Loucy (cell line): ENCODE measurements around the gene SNAP25.

Source experiments
- H2AFZ ChIP-seq: fragments of 200-600 bp; sonication (generic); 2 replicates; pipeline ENCODE4 v1.6.0; 2016; ENCODE audit warnings: antibody characterized with exemption, mild to moderate bottlenecking, low read length, moderate library complexity
- H3F3A ChIP-seq: fragments of 200-600 bp; 2 replicates; pipeline ENCODE4 v1.6.0; 2016; ENCODE audit warnings: antibody characterized with exemption, low read depth, mild to moderate bottlenecking
- H3K27me3 ChIP-seq: fragments of 200-600 bp; sonication (generic); 2 replicates; pipeline ENCODE4 v1.6.1; 2014; ENCODE audit warnings: low read length, mild to moderate bottlenecking; ENCODE audit not compliant: insufficient read depth, poor library complexity, severe bottlenecking
- H3K36me3 ChIP-seq: fragments of 200-600 bp; sonication (generic); 2 replicates; pipeline ENCODE4 v1.6.1; 2016; ENCODE audit warnings: low read length; ENCODE audit not compliant: insufficient read depth
- H3K4me1 ChIP-seq: fragments of 200-600 bp; sonication (generic); 2 replicates; pipeline ENCODE4 v1.5.1; 2014; ENCODE audit warnings: low read length, mild to moderate bottlenecking; ENCODE audit not compliant: insufficient read depth, poor library complexity, severe bottlenecking
- H3K4me2 ChIP-seq: fragments of 200-600 bp; sonication (generic); 2 replicates; pipeline ENCODE4 v1.6.0; 2014; ENCODE audit warnings: antibody characterized with exemption, low read length, low read depth, mild to moderate bottlenecking; ENCODE audit not compliant: poor library complexity, severe bottlenecking
- H3K4me3 ChIP-seq: fragments of 200-600 bp; sonication (generic); 2 replicates; pipeline ENCODE4 v1.5.1; 2014; ENCODE audit warnings: low read length, mild to moderate bottlenecking, mixed read lengths; ENCODE audit not compliant: poor library complexity, severe bottlenecking
- H3K79me2 ChIP-seq: fragments of 200-600 bp; sonication (generic); 2 replicates; pipeline ENCODE4 v1.6.1; 2014; ENCODE audit warnings: low read length; ENCODE audit not compliant: insufficient read depth
- H3K9ac ChIP-seq: fragments of 200-600 bp; sonication (generic); 2 replicates; pipeline ENCODE4 v1.6.0; 2014; ENCODE audit warnings: mild to moderate bottlenecking, low read depth, low read length, moderate library complexity; ENCODE audit not compliant: poor library complexity, severe bottlenecking
- H3K9me2 ChIP-seq: fragments of 200-600 bp; sonication (generic); replicated peaks from 2 replicates; pipeline ENCODE4 v1.6.1; 2016; ENCODE audit warnings: low read depth, low read length, mixed read lengths
- H3K9me3 ChIP-seq: fragments of 200-600 bp; sonication (generic); 2 replicates; pipeline ENCODE4 v1.6.1; 2014; ENCODE audit warnings: mild to moderate bottlenecking, antibody characterized with exemption, low read length, low read depth; ENCODE audit not compliant: insufficient read depth
- H4K20me1 ChIP-seq: fragments of 200-600 bp; sonication (generic); 2 replicates; pipeline ENCODE4 v1.6.0; 2014; ENCODE audit warnings: antibody characterized with exemption, low read length, mild to moderate bottlenecking; ENCODE audit not compliant: insufficient read depth, poor library complexity, severe bottlenecking
- CTCF ChIP-seq: fragments of 200-600 bp; sonication (generic); conservative IDR thresholded peaks from 2 replicates; pipeline ENCODE4 v1.5.1; 2014; ENCODE audit warnings: mild to moderate bottlenecking, antibody characterized with exemption, low read length
- EZH2phosphoT487 ChIP-seq: fragments of 200-600 bp; IDR thresholded peaks from 2 replicates; pipeline ENCODE4 v1.6.1; 2018; ENCODE audit warnings: antibody characterized with exemption, mild to moderate bottlenecking, moderate library complexity, borderline replicate concordance

Gene SNAP25

GRCh38 chr20:10242166-10242565, 23.5 kb downstream of the SNAP25 start:
- Histone ChIP-seq H3K27me3 (no peaks in the 10 kb centered on the region), H2AFZ (no peak overlapping the region), H3F3A (no peaks in the 10 kb centered on the region), H3K4me2 (no peak overlapping the region), H3K79me2 (no peaks in the 10 kb centered on the region), H3K4me1 (no peaks in the 10 kb centered on the region), H3K4me3 (no peak overlapping the region), H4K20me1 (no peaks in the 10 kb centered on the region), H3K9me3 (no peaks in the 10 kb centered on the region), H3K36me3 (no peaks in the 10 kb centered on the region), H3K9ac (no peak overlapping the region), H3K9me2 (no peaks in the 10 kb centered on the region)
- no peak for TF ChIP-seq CTCF
- TF ChIP-seq EZH2phosphoT487, result no peak

GRCh38 chr20:10247440-10247839, 28.8 kb downstream of the SNAP25 start:
- Histone ChIP-seq H3K9me3 (no peaks in the 10 kb centered on the region), H3F3A (no peaks in the 10 kb centered on the region), H3K9ac (no peak overlapping the region), H3K9me2 (no peaks in the 10 kb centered on the region), H3K27me3 (no peaks in the 10 kb centered on the region), H3K4me2 (no peak overlapping the region), H2AFZ (no peak overlapping the region), H4K20me1 (no peaks in the 10 kb centered on the region), H3K36me3 (no peaks in the 10 kb centered on the region), H3K79me2 (no peaks in the 10 kb centered on the region), H3K4me3 (no peak overlapping the region), H3K4me1 (no peaks in the 10 kb centered on the region)
- no peak for TF ChIP-seq EZH2phosphoT487
- TF ChIP-seq CTCF, result no peak

- Histone ChIP-seq H3K9ac (no peak overlapping the region), H3K9me3 (no peaks in the 10 kb centered on the region), H3K4me3 (no peak overlapping the region), H3K27me3 (no peaks in the 10 kb centered on the region), H4K20me1 (no peaks in the 10 kb centered on the region), H2AFZ (no peak overlapping the region), H3F3A (no peaks in the 10 kb centered on the region), H3K36me3 (no peaks in the 10 kb centered on the region), H3K79me2 (no peaks in the 10 kb centered on the region), H3K9me2 (no peaks in the 10 kb centered on the region), H3K4me2 (no peak overlapping the region), H3K4me1 (no peaks in the 10 kb centered on the region)
- TF ChIP-seq CTCF (no peak), EZH2phosphoT487 (no peak)
These were observed 30.6 kb downstream of the SNAP25 start for GRCh38 chr20:10249048-10249770.
